Esophagus squamous epithelium (tissue), 4 donors: Measurements from ENCODE around the gene ATXN1.

Source experiments
- CTCF ChIP-seq, 6 experiments: fragments of 450-650 bp in 4 of 6; fragments of 200-600 bp in 2 of 6; sonication (generic) in 2 of 6; IDR thresholded peaks; one replicate each; pipeline ENCODE4 v1.5.1; 2016 to 2019; ENCODE audit warnings: antibody characterized with exemption in 6 of 6, mild to moderate bottlenecking in 4 of 6, moderate library complexity in 4 of 6
- POLR2A ChIP-seq, 4 donors: fragments of 450-650 bp; IDR thresholded peaks; one replicate each; pipeline ENCODE4 v1.6.1; 2017; ENCODE audit warnings: antibody characterized with exemption in 4 of 4, mild to moderate bottlenecking in 4 of 4, moderate library complexity in 3 of 4

DNA sequence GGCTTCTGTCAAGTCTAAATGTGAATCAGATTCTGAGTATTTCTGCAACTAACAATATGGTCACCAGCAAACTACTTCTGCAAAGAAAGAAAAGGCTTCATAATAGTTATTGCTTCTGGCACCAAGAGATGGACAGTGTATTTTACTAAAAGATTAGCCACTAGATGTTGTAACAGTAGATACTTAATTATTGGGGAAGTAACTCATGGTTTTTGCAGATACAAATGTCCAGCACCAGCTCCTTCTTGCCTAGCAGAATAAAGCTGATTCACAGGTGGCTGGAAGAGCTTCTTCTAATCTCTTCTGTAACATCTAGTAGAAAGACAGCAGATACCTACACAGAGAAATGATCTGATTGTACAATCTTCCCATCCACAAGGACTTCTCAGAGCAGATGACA lies 21.2 kb downstream of the ATXN1 start:
- TF ChIP-seq CTCF (IDR thresholded peaks at IDR 0.05) (no peak), POLR2A (IDR thresholded peaks at IDR 0.05) (no peak)
